Body of pancreas (tissue), 4 donors: ENCODE results near the gene ULK4.

Experiments
- POLR2A ChIP-seq, 3 donors: fragments of 450-650 bp; IDR thresholded peaks; one replicate each; pipeline ENCODE4 v1.6.1; 2016; ENCODE audit warnings: antibody characterized with exemption in 3 of 3, mild to moderate bottlenecking in 2 of 3
- TF ChIP-seq, protein P1 (sequence below), 7 experiments: fragments of 450-650 bp in 4 of 7; fragments of 200-600 bp in 3 of 7; sonication (generic) in 3 of 7; IDR thresholded peaks; one replicate each; pipeline ENCODE4 v1.5.1; 2016 to 2019; ENCODE audit warnings: antibody characterized with exemption in 7 of 7

- TF ChIP-seq, protein P1, sequence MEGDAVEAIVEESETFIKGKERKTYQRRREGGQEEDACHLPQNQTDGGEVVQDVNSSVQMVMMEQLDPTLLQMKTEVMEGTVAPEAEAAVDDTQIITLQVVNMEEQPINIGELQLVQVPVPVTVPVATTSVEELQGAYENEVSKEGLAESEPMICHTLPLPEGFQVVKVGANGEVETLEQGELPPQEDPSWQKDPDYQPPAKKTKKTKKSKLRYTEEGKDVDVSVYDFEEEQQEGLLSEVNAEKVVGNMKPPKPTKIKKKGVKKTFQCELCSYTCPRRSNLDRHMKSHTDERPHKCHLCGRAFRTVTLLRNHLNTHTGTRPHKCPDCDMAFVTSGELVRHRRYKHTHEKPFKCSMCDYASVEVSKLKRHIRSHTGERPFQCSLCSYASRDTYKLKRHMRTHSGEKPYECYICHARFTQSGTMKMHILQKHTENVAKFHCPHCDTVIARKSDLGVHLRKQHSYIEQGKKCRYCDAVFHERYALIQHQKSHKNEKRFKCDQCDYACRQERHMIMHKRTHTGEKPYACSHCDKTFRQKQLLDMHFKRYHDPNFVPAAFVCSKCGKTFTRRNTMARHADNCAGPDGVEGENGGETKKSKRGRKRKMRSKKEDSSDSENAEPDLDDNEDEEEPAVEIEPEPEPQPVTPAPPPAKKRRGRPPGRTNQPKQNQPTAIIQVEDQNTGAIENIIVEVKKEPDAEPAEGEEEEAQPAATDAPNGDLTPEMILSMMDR (IDR thresholded peaks at IDR 0.05), result no peak
- no peak for TF ChIP-seq POLR2A (IDR thresholded peaks at IDR 0.05)
Measured at GRCh38 chr3:41600616-41601015, 361.3 kb downstream of the ULK4 start.
